Mucosa of gallbladder (tissue), 1 donor: Measurements from ENCODE around the gene PRR5L. TPM values are rescaled to one million over a fixed set of nuclear protein-coding genes. Genes with fewer than 3 reads are reported as not detected.

ENCODE experiments used
- DNase-seq: peaks from one replicate; pipeline ENCODE4 v3.0.0-alpha.2; 2020; ENCODE audit warnings: low spot score
- total RNA-seq: library from RNA; stranded (reverse); gene quantifications from one replicate; pipeline ENCODE4 v1.2.1, GENCODE V29; 2021
- donor health status: DM: no; HTN: no; CAD: no.

PRR5L gene
- total RNA-seq, 1 donor from 2014 or later: 32.7 TPM

DNA sequence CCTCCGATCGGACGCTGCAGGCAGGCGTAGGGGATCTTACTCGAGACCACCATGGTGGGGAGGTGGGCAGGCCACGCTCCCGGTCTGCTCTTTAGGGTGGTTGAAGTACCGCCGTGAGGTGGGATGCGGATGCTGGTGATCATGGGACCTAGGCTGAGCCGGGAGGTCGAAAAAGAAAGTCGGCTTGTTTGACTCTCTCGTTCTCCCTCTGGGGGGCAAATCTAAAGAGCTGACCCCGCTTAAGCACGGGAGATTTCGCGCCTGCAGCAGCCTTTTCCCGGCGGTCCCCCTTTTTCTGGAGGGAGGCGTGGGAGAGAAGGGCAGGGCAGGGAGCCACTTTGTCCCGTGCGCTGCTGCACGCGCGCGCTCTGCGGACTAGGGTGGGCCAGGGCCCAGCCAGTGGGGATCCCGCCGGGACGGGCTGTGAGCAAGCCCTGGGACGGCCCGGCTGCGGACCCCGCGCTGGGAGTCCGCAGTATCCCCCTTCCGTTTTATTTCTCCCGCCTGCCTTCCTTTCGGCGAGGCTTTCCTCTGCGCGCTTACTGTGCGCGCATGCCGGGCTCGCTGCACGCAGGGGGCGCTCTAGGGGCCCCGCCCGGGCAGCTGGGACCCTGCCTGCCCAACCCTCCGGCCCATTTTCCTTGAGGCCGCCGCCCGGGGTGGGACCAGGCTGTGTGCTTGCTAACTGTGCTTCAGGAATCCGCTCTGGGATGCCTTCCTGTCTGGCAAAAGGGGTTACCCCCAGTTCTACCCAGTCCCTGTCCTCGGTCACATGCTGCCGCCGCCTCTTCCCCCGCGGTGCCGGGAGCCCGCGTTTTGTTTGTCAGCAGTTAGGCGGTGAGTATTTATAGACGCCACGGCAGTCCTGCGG, 81.0 kb downstream of the PRR5L start:
- peak; percentile 46 for DNase-seq

DNA sequence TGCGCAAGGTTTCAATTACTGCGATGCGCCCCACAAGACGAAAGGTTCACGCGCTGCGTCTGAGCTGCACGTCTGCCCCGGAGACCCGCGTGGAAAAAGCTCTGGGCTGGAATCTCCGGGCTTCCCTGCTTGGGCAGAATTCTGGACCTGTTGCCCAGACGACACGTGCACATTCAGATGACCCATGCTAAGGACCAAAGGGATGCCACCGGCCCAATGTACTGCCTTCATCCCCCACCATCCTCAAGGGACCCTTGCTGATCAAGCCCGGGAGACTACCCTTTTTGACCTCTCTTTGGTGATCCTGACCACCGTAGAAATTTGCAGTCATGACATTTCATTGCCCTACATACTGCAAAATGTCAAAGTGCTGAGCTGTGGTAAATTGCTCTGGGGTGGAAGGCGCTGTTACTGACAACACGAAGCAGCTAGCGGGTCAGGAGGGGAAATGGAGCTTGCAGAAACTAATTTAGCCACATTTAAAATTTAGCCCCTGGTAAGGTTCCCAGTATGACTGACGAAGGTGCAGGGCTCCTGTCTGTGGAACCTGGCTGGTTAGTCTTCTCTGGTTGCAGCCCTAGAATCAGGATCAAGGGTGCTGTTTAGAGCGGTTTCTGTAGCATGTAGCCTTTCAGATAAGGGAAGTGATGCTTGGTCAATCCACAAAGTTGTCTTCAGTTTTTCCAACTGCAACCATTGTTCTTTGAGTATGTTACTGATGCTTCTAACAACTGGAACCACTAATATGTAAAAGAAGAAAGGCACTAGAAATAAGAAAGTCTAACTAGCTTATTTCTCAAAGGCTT, 81.9 kb downstream of the PRR5L start:
- no peak for DNase-seq

DNA sequence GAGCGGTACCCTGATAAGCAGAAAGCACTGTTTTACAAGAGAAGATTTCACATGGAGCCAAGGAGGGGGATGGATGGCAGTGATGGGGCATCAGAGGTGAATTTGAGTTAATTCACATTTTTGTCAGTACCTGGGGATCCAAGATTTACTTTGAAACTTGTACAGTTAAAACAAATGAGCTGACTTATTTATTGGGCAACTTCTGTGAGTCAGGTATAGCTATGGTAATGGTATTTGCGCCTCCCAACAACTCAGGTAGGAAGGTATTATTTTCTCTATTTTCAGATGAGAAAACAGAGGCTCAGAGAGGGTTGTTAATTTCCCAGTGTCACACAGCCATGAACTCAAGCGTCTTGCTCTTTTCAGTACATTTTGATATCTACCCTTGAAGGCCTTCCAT, 83.6 kb downstream of the PRR5L start:
- no peak for DNase-seq

DNA sequence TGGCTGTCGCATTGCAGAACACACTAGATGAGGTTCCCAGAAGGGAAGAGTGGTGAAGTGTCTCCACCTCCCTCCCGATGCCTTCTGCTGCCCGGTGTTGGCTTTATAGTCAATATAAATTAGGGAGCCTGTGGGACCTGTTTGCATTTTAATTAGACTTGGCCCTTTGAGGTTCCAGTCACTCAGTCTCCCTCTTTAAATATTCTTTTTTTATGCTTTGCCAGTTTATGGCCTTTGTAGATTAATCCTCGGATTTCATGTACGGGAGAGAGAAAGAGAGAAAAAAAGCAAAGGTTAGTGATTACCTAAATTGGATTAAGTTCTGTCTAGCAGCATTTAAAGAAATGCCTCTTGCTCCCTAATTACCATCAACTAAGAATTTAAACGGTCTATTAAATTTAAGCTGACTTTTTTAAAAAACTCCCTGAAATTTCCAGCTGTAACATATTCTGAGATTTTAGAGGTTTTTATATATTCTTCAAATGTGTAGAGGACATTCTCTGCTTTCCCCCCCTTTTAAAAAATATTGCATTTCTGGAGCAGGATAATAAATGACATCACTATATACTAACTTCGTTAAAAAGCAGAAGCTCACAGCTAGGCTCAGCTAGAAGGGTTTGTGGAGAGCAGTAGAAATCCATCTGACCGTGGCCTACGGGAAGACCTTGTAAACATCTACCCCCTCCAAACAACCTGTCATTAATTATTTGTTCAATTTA, 84.4 kb downstream of the PRR5L start:
- DNase-seq: no peak

DNA sequence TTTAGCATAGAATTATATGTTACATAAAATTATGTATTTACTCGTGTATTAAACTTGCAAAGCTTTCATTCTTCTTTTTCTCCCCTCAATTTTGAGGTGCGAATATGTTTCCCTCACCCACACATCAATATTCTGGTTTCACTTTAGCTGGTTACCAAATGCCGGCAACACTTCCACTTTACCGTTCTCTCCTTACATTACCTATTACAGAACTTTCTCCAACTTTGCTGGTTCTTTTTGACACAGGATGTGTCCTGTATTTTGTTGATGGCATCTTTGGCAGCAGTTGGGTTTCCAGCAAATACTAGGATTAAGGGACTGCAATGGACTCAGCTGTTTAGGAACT, 84.9 kb downstream of the PRR5L start:
- DNase-seq: no peak

DNA sequence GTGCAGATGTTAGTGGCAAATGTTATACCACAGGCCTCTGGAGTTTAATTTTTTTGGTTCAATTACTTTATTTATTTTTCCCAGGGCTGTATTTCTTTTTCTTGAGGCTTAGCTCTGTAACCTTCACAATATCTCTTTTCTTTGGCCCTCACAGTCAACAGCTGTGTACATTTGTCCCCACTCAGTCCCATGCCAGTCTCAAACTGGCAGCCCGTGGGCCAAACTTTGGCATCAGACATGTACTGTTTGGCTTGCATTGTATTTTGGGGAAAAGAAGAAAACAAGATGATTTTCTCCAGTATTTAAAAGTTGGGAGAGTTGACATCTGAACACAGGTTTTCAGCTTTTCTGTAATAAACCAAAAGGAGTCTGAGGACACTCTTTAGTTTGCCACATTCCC, 87.1 kb downstream of the PRR5L start:
- no peak for DNase-seq

DNA sequence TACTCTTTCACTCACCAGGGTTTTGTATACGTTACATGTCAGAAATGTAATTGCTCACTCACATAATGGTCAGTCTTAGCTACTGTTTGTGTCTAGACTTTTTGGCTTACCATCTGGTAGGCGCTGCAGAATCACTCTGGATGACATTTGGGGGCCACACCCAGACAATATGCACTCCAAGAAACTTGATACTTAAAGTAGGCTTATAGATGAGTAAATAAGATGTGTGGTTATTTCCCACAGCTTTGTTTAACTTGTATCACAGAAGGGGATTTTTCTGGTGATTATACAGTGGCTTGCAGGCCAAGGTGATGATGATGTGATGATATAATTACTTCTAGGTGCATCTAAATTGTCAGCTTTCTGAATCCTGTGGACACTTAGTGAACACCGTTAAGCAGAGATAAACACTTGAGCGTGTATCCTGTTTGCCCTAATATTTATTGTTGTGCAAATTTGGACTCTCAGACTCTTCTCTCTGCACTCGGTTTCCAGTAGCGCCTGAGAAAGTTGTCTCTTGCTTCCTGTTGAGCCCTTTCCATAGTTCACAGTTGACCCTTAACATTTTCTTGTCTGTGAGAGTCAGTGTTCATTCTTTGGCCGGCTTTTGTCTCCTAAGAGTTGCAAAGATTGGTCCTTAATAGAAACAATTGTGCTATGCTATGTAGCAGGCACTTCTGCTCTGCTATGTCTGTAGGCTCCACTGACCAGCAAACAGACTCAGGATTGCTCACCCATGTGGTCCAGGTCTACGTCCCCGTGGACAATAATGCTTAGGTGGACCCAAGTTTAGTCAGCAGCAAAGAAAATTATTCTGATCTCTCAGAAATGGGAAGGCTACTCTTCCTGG, 89.3 kb downstream of the PRR5L start:
- DNase-seq: no peak

DNA sequence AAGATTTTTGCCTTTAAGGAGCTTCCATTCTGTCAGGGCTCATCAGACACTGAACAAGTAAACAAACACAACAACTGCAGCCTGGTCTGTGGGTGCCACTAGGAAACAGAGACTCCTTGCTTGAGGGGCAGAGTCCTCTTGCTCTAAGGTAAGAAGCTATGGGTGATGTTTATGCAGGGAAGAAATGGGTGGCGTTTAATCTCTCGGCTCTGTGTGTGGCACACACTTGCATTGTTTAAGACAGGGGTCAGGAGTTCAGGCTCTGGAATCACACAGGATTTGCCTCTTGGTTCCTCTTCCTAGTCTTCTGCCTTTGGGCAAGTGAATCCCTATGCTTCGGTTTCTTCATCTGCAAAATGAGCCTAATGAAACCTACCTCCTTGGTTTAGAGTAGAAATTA, 90.3 kb downstream of the PRR5L start:
- no peak for DNase-seq

DNA sequence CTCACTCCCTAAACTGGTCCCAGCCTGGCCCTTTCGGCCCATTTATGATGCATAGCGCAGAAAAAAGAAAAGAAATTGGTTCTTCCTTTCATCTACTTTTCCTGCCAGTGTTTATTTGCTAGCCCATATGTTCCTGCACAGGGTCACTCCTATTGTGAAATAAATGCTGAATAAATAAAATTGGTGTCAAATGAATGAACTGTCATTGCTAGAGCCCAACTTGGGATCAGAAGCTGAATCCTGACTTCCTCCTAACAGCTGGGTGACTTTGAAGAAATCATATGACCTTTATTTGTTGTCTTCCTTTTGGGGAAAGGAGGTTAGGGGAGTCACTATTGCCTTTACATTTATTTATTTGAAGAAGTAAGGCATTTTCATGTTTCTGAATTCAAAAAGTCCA, 92.0 kb downstream of the PRR5L start:
- DNase-seq: no peak

DNA sequence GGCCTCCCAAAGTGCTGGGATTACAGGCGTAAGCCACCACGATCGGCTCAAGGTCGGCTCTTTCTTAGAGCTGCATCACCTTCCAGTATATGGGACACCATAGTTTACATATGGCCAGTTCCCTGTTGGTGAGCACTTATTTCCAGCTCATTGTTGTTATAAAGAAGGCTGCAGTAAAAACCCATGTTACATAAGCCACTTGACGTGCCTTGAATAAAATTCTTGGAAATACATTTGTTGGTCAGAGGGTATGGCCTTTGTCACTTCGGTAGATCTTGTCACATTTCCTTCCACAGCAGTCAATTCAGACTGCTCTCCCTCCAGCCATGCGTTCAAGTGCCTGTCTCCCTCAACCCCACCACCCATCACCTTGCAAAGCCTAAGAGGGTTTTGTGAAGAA, 92.9 kb downstream of the PRR5L start:
- DNase-seq: no peak

DNA sequence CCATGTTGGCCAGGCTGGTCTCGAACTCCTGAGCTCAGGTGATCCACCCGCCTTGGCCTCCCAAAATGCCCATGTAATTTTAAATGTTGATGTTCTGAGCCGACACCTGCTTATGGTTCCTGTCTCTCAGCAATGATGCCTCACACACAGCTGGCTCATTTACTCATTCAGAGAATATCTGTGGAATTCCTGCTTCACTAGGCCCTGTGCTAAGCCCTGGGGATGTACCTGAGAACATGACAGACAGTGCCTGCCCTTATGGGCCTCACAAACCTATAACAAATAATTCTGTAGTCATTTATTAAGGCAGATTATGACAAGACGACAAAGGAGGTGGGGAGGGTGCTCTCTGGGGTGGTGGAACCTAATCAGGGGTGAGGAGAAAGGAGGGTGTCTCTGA, 93.7 kb downstream of the PRR5L start:
- DNase-seq: no peak

DNA sequence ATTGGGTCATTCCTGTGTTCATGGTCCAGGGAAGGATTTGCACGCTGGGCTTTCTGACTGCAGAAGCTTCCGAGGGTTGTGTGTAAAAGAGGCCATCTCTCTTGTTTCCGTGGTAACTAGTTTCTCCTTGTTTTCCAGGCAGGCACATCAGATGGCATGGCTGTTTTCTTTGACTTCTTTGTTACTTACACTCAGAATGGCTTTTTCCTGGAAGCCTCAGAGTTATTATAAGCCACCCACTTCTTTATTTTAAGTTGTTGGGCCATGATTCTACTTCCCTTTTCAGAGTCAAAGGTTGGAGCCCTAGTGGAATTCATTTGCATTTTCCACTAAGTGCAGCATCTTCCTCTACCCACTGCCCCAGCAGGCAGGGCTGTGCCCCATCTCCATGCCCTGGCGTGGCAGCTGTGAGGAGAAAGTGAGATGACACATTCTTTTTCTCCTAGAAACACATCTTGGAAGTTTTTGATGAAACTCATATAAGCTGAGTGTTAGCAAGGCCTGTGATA, 94.9 kb downstream of the PRR5L start:
- no peak for DNase-seq

DNA sequence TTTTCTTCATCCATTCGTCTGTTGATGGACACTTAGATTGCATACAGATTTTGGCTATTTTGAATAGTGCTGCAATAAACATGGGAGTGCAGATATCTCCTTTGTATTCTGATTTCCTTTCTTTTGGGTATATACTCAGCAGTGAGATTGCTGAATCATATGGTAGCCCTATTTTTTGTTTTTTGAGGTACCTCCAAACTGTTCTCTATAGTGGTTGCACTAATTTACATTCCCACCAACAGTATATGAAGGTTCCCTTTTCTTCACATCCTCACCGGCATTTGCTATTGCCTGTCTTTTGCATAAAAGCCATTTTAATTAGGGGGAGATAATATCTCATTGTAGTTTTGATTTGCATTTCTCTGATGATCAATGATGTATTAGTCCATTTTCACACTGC, 96.1 kb downstream of the PRR5L start:
- DNase-seq: no peak

DNA sequence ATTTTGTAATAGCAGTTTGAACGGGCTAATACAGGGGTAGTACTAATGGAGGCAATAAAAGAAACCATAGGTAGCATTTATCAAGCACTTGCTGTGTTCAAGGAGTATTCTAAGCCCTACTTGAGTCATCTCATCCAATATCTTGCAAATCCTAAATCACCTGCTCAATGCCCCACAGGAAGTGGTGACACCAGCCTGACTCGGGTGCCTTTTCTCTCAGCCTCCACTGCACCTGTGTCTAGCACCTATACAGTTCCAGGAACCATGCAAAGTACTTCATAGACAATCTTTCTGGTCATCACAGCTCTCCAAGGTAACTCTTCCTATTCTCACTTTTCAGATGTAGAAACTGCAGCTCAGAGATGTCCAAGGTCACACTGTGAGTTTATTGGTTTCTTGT, 98.0 kb downstream of the PRR5L start:
- no peak for DNase-seq

DNA sequence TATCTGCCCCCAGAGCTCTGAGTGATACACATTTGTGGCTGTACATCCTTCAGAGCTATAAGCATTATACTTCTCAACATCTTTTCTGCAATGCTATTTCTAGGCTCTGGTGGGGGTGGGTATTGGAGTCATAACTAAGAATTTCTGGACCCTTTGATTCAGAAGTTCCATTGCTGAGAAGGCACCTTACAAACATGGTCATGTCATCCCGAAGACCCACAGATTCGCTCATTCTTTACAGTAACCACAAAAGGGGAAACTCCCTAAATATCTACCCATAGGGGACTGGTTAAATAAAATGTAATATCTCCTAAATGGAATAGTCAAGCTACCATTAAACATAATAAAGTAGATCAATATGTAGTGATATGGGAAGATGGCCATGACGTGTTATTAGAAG, 98.8 kb downstream of the PRR5L start:
- no peak for DNase-seq

DNA sequence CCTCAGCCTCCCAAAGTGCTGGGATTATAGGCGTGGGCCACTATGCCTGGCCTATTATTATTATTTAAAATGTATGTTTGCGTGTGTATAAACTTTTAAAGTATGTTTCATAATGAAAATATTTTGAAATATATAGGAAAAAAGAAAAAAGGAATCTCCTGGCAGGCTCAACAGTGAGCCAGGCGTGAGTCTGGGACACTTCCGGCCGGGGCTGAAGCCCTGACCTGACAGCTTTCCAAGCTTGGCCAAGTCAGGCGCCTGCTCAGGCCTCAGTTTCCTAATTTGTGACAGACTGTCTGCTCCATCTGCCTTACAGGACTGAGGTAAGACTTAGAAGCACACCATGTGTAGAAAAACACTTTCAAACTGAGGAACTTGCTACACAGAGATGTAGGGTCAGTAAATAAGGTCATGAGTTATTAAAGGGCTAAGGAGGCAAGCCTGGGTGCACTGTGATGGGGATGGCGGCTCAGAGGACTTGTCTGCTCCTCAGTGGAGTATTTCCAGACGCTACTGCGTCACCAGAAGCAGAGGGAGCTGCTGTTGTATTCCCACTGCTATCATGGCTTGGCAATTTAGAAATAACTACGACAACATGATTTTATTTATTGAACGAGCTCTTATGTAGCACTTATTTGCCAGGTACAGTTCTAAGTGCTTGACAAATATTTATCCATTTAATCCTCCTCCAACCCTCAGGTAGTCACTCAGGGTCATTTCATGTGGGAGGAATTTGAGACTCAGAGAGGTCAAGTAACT, 100.1 kb downstream of the PRR5L start:
- no peak for DNase-seq

DNA sequence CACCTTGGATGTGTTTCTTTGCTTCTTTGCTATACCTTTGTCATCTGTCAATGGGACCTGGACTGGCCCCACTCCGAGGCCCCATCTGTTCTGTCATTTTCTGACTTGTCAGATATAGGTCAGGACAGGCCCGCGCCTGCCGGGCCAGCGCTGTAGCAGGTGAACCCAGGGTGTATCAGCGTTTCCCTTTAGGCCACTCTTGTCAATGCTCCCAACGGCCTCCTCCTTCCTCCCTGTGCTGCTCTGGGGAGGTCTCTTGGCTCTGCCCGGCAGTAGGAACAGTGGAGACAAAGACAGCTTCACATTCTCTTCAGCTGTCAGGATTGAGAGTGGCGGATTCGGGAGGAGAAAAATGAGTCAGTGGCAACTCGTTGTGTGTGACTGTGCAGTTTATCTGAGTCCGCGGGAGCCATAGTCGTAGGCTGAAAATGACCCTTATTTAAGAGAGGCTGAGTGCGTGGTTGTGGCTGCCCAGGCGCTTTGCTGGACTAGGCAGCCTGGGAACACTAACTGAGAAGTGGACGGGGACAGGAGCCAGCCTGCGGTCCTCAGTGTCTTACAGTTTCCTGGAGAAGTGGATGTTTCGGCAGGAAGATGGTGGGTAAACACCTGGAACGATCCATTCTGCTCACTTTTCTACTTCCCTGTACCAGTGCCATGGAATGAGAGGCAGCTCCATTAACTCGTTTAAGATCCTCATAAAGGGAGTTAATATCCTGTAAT, 102.3 kb downstream of the PRR5L start:
- no peak for DNase-seq

DNA sequence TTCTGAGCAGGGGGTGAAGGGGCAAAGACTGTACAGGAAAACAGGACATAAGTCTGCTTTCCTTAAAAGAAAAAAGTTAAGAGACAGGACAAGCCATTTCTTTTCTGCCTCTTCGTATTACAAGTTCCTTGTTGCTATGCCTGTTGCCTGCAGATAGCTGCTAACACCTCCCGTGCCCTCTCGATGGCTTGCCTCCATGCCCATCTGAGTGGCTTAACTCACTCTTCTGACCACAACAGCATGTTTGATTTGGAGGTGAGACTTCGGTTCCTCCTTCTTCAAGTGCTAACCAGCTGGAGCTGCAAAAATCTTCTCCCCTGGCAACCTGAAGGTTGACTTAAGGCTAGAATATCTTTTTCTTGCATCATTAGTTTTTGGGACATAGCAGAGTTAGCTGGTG, 103.1 kb downstream of the PRR5L start:
- DNase-seq: no peak

DNA sequence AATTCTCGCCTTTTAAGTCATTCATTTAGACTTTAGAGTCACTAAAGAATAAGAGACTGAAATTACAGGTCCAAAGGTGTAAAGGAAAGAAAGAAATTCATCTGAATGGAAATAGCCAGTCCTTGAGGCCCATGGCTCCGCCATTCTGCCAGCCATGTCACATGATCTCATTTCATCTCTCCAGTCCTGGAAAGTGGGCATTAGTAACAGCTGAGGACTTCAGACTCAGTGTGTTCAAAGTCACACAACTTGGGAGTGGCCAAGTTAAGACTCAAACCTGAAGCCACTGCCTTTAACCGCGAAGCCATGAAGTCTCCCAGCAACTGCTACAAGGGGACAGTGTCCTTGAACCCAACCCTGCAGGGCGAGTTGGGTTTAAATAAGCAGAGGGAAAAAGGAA, 103.7 kb downstream of the PRR5L start:
- DNase-seq: no peak
